ENCODE measurements around the gene PDIA3.

DNA sequence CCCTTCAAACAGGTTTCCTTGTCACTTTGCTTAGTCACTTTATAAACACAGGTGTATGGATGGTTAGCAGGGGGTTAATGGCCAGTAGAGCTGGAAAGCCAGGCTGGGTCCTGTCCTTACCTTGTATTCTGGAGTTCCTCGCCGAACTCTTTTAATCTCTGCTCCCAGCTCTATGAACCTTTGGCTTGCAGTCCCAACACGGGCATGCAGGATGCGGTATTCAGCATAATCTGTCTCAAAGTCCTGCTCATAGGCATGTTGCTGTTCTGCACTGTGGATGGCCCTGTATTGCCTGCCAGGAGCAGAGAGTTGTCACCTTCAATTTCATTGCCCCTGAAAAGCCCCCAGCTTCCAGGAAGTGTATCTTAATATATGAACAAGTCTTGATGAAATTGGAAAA is 27.8 kb downstream of the PDIA3 start:
- TF ChIP-seq, protein P1, sequence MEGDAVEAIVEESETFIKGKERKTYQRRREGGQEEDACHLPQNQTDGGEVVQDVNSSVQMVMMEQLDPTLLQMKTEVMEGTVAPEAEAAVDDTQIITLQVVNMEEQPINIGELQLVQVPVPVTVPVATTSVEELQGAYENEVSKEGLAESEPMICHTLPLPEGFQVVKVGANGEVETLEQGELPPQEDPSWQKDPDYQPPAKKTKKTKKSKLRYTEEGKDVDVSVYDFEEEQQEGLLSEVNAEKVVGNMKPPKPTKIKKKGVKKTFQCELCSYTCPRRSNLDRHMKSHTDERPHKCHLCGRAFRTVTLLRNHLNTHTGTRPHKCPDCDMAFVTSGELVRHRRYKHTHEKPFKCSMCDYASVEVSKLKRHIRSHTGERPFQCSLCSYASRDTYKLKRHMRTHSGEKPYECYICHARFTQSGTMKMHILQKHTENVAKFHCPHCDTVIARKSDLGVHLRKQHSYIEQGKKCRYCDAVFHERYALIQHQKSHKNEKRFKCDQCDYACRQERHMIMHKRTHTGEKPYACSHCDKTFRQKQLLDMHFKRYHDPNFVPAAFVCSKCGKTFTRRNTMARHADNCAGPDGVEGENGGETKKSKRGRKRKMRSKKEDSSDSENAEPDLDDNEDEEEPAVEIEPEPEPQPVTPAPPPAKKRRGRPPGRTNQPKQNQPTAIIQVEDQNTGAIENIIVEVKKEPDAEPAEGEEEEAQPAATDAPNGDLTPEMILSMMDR (conservative IDR thresholded peaks at IDR 0.05) = no peak
- TF ChIP-seq EZH2 (IDR thresholded peaks at IDR 0.05; ENCODE audit: low read depth) = no peak

All from PC-9 (cell line).